ENCODE results near the gene PTPN14. TPM values are rescaled to one million over a fixed set of nuclear protein-coding genes. Genes with fewer than 3 reads are reported as not detected.

The PTPN14 gene
- total RNA-seq, 1 donor from 2014 or later: 20.7 TPM

DNA sequence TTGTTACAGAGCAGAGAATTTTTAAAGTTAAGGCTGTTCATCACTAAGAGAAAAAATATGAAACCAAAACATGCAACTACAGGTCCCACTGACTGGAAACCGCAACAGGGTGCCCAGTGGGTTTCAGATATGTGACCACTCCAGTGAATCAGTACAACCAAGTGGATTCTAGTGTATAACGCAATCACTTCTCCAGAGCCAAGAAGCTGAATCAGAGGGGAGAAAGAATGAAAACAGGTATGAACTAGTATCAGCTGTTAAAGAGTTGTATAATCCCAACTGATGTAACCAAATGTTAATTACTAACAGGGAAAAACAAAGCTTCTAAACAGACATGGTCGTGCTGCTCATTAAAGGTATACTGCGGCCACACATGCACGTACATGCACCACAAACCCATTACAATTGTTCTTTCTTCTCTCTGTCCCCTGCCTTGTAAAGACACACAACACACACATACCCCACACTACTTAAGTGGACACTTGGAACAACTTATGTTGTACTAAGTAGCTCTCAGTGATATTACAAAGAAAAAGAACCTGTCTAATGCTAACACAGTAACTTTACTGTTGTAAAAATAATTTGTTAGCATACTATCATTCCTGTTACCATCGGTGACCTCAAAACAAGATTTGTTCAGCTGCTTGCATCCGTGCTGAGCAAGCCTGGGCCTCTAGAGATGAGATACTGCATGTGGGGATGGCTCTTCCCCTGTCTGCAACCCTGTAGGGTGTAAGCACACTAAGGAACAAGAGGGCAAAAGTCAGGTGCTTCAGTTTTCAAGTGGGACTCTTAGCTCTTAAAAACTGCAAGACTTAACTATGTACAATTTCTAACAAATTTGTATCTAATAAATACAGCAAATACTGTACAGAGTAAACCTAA, 74.2 kb downstream of the PTPN14 start:
- intact Hi-C loops (cut with micrococcal nuclease): no loop called here

DNA sequence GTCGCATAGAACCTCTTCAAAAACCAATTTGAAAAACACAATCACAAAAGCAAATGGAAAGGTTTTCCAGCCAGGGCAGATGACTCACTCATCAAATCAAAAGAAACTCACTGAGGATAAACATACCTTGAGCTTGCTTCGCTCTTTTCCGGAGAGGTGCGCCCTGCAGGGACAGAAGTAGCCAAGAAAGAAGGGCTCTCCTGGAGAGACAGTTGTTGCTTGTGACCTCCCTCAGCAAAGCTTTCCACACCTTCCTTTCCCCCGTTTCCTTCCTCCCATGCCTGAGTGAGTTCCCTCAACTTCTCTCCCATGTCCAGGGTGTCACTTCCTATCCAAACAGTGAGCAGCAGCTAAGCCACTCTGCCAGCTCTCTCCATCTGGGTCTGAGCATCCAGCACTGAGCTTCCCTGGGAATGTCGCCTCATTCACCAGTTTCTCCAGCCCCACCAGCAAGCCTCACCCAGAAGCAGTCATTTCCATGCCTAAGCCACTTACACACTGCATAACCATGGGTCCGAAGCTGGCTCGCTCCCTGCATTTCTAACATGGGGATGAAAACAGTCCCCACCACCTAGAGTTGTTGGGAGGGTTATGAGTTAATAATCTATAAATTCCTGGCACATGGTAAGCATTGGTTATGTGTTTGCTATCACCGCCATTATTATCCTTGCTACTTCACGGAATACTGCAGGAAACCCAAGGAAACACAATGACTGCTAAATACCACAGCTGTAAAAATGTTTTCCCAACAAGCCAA, 75.0 kb downstream of the PTPN14 start:
- intact Hi-C loops (cut with micrococcal nuclease): no loop called here

DNA sequence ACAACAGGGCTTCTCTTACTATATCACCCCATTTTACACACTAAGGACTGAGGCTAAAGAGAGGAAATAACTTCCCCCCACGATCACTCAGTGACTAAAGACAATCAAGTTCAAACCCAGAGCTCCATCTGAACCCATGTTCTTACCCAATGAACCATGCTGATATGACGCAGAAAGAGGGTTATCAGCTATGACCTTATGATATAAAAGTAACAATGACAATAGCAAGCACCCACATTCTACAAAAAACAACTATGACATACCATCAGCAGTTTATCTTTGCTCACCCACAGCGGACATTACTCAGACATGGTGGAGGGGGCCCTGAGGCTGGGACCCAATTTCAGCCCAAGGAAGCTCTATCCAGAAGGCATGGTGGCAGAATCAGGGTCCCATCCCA, 75.7 kb downstream of the PTPN14 start:
- intact Hi-C loops (cut with micrococcal nuclease): no loop called here

DNA sequence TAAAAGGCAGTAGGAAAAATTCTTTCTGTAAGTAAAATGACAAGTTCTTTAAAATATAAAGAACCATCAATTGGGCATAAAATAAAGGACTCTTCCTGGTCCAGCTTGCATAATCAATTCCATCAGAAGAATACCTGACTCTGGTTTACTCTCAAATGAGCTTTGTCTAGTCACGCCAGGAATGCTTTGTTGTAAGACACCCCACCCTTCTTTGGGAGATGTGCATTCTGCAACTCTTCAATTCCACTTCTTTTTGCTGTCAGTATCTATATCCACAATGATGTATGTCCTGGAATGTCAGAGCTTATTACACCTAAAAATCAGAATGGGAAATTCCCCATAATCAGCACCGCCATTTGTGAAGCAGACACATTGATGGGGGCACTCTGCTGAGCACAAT, 76.1 kb downstream of the PTPN14 start:
- intact Hi-C loops (cut with micrococcal nuclease): no loop called here

DNA sequence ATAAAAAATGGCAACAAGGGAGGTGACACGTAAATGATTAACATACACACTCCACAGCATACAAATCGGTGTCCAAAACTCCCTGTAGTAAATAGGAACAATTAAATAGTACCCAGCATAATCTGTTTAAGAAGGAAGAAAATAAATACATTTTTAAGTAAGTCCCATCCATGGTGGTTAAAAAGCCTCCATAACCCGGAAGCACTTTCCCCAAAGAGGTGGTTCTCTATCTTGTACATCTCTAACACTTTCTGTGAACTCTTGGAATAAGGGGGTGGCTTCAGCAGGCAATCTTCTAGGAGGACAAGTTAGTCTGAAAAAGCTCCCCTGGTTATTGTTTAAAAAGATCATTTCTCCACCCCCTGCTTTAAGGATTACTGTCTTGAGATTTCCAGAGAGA, 76.9 kb downstream of the PTPN14 start:
- intact Hi-C loops (cut with micrococcal nuclease): no loop called here

DNA sequence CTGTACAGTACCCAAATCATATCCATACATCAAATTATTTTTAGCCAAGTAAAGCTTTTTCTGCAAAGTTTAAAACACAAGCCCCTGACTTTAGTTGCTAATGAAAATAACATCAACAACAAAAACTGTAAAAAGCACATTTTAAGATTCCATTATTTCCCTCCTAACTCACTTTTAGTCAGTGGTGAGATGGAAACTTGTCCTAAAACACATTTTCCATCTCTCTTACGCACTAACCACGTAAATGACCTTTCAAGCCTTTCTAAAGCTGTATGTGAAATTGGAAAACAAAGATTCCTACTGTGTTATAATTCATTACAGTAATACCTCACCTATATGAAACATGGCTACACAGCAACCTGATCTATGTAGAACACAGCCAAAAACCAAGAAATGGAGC, 77.5 kb downstream of the PTPN14 start:
- intact Hi-C loops (cut with micrococcal nuclease): no loop called here

DNA sequence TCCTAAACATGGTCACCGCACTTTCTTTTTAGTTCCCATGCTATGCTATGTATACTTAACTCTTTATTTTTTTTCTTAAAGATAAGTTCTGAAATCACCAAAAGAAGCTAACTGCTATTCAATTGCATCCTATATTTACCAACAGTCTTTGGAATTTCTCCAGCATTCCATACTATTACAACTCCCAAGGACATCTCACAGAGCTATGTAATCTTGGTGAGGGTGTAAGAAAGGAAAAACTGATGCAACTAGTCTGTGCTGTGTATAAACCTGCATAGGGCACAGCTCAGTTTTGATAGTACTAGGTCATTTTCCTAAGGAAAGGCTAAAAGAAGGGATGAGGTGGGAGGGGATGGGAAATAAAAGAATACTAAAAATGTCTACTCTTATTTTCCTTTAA, 78.0 kb downstream of the PTPN14 start:
- intact Hi-C loops (cut with micrococcal nuclease): no loop called here

DNA sequence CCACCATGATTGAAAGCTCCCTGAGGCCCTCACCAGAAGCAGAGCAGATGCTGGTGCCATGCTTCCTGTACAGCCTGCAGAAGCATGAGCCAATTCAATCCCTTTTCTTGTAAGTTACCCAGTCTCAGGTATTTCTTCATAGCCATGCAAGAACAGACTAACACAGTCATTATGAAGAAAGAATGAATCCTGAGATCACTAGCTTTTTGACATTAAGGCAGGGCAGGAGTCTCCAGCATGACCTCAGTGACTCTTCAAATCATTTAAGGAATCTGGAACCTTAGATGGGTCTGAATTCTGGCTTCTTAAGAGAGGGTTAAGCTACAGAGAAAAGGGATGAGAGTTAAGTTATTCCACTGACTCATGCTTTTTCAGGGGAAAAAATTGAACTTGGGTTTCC, 79.0 kb downstream of the PTPN14 start:
- intact Hi-C loops (cut with micrococcal nuclease): no loop called here

DNA sequence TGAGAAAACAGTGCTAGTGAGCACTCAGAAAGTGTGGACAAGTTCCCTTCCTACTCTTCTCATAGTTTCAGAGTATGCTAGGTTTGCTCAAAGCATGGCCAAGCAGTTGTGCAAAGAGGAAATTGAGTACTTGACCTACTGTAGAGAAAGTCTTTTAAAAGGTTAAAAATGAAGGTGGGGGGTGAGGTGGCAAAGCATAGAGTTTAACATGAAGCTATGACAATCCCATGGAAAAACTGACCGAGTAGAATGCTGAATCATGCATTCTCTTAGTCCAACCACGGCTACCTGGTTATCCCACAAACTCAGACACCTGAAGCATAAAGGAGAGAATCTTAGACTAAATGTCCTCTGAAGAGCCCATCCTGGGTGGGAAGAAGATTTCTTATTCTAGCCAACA, 79.9 kb downstream of the PTPN14 start:
- intact Hi-C loops (cut with micrococcal nuclease): no loop called here

DNA sequence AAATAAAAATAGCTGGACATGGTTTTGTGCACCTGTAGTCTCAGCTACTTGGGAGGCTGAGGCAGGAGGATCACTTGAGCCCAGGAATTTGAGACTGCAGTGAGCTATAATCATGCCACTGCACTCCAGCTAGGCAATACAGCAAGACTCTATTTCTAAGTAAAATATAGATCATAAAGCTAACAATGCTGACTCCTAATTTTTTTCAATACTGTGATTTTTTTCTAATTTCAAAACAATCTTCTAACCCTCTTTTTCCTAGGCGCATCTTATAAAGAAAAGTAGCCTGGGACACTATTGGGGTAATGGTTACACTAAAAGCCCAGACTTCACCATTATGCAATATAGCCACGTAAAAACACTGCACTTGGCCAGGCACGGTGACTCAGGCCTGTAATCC, 81.3 kb downstream of the PTPN14 start:
- intact Hi-C loops (cut with micrococcal nuclease): no loop called here

DNA sequence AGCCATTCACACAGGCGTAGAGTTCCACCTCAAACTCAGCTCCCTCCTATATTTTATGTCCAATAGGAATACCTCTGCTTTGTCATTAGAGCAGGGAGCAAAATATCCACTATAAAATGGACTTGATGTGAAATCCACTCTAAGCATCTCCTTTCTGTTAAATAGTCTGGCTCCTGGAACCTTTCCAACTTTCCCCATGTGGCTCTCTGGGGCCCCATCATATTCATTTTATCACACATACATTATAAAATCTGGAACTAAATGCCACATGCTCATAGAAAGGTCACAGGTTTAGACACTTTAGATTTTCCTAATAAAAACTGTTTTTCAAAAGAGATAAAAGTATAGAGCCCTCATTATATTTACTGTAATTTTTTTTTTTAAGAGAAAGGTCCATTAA, 82.1 kb downstream of the PTPN14 start:
- intact Hi-C loops (cut with micrococcal nuclease): no loop called here

DNA sequence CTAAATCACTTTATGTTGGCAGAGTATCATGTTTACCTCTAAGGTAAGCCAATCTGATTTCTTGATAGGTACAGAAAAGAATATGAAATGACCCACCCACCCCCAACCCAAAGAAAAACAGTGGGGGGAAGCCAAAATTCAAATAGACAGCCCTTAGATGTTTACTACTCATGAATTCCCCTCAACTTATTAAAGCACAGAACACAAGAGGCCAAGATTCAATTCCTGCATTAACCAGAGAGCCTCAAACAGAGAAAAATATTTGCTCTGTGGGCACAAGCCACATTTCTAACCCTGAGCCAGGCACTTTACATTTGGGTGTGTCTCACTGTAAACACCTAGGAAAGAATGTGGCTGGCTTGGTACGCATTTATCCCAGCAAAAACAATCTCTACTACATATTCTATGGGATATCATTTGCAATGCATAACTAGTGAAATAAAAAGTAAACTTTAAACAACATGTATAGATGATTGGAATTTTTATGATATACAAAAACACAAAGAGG, 84.3 kb downstream of the PTPN14 start:
- intact Hi-C loops (cut with micrococcal nuclease): no loop called here

DNA sequence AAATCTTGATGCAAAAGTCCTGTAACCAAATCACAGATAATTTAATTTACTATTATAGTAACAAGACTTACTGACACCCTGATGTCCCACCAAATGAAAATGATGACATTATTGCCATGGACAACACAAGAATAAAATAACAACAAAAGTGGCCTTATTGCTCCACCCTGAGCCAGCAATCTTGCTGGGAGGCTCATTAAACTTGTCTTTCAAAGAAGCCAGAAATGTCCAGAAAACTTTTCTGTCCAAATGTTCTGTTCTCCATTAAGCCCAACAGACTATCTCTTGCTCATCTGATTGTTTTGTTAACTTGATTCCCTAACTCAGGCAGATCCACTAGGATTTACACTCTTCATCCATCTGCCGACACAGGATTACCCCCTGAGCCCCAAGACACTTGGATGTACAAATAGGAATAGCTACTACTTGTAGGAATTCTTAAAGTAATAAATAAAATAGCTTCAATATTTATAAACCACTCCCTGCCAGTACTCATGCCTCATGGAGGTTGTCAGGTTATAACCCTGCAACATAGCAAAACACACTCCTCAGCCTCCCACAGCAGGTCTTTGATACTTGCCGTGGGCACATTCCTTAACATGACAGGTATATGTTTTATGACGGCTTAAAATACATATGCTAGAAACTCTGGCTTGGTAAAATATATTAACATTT, 84.9 kb downstream of the PTPN14 start:
- intact Hi-C loops (cut with micrococcal nuclease): no loop called here

DNA sequence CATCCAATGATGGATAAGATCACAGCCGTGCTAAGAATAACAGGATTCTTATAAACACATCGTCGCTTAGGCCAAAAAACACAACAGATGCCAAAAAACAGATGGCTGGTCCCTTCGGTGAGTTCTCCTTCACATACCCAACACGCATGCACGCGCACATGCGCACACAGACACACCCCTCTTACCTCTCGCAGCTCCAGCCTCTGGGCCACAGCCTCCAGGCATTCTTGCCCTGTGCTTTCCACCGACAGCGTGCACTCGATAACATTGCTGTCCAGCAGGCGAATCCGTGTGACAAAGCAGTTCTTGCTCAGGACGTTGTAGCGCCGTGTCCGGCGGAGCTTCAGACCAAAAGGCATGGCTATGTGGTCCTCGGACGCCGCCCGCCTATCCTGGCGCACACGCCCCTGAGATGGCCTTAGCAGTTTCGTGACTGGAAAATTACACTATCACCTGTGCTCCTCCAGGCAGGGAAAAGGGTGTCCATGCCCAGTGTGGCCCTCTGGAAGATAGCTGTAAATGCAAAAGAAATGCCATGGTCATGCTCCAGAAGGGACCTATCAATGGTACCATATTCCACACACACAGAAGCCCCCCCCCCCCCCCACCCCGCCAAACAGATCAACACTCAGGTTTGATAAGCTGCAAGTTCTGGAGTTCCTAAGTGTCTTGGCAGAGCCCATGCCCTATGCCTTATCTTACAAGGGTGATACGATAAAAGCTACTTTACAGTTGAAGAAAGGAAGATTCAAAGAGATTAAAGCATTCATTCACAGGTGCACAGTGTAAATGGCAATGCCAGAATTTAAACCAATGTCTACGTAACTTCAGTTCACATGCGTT, 86.7 kb downstream of the PTPN14 start:
- intact Hi-C loops (cut with micrococcal nuclease): no loop called here

DNA sequence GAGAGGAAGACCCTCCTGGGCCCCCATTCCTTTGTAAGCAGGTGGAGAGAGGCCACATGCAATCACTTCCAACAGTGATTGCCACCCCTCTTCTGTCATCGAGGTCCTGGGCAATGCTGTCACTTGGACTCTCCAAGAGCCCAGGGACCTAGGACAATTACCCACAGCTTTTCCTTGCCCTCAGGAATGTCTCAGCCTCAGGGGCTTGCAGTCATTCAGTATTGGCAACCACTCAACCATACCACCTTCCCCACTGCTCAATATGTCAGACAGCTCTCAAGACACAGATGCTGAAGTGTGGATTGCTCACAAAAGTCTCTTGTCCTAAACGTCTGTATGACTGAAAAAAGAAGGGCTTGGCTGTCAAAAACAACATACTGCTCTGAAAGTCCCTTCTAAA, 87.8 kb downstream of the PTPN14 start:
- intact Hi-C loops (cut with micrococcal nuclease): no loop called here

DNA sequence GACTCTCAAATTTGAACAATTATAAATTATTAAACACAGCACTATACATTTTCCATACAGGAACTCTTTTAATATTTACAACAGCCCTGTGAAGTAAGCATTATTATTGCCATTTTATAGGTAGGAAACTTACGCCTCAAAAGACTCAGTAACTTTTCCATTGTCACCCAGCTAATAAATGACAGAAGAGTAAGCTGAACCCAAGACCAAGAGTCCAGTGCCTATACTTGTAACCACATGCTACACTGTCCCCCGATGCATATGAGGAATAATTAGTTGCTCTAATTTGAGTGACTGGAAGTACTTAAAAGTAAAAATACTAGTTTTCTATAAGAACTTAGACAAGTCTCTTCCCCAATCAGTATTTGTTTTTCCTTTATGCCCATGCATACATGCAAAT, 88.5 kb downstream of the PTPN14 start:
- intact Hi-C loops (cut with micrococcal nuclease): no loop called here

DNA sequence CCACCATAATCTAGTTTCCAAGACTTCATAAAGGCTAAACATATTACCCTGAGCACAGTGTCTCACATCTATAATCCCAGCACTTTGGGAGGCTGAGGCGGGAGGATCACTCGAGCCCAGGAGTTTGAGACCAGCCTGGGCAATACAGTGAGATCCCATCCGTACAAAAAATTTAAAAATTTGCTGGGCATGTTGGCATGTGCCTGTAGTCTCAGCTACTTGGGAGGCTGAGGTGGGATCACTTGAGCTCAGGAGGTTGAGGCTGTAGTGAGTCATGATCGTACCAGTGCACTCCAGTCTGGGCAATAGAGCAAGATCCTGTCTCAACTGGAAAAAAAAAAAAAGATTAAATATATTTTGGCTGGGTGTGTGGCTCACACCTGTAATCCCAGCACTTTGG, 90.1 kb downstream of the PTPN14 start:
- intact Hi-C loops (cut with micrococcal nuclease): no loop called here

DNA sequence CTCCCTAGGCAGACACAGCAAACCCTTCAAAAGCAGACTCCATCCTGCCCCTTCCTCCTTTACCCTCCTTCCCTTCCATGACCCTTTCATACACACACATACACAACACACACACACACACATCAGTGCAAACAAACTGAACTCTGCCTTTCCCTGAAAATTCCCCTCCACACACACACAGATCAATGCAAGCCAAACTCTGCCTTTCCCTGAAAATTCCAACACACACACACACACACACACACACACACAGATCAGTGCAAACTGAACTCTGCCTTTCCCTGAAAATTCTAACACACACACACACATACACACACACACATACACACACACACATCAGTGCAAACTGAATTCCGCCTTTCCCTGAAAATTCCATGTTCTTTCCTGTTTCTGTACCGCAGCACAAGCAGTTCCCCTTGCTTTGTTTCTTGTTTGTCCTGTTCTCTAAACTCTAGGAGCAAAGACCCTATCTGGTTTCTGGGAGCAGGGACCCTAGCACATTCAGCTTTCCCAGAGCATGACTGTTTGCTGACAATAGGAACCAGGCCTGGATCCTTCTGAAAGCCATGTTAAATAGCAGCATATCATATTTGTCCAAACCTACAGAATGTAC, 91.0 kb downstream of the PTPN14 start:
- intact Hi-C loops (cut with micrococcal nuclease): no loop called here

DNA sequence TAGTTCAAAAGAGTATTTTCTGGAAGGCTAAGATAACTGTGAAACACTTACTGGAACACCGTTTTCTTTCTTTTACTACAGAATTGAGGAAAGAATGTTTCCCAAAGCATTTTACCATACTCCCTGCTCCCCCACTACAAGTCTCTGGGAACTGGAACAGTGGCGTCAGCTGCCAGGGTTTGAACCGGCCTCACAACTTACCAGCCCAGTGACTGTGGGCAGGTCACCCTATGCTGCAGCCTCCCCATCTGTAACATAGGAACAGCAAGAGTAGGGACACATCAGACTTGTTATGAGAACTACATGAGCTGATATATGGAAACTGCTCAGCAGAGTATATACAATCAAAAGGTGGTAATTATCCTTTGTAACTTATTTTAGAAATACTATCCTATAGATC, 91.5 kb downstream of the PTPN14 start:
- intact Hi-C loops (cut with micrococcal nuclease): loop anchor here (5.0 kb wide), 2 partner anchors 128 to 178 kb away; partner anchors contain the start of gene SMYD2

DNA sequence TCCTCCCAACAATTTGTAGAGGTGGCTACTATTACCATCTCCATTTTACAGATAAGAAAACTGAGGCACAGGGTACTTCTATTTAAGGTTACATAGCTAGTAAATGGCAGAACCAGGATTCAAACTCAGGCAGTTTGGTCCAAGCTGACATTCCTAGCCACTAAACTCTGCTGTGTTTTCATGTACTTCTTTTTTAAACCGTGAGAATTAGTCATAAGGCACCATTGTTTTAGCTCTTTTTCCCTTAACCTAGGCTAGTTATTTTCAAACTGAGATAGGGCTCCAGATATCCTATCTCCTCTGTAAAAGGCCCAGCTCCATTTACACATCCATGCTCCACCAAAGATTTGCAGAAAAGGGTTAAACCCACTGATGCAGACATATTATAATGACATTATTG, 92.9 kb downstream of the PTPN14 start:
- intact Hi-C loops (cut with micrococcal nuclease): loop anchor here (5.0 kb wide), 2 partner anchors 126 to 176 kb away; partner anchors contain the start of gene SMYD2
